Measurements from ENCODE around the gene TMEM62.

- no peak for TF ChIP-seq CTCF (IDR thresholded peaks at IDR 0.05; ENCODE audit: low read depth, low read length, poor library complexity, severe bottlenecking)
- TF ChIP-seq EZH2phosphoT487 (IDR thresholded peaks at IDR 0.05; ENCODE audit: borderline replicate concordance, low read length): no peak
Measured at GRCh38 chr15:43211224-43211735, 77.9 kb downstream of the TMEM62 start.
